ENCODE measurements around the gene CACNA1H. TPM values are rescaled to one million over a fixed set of nuclear protein-coding genes. Genes with fewer than 3 reads are reported as not detected.
"Not testable (repeated sequence)": the region's sequence is repeated elsewhere in the genome, so short reads cannot be mapped to it uniquely, and the experiment has no call there.

CACNA1H gene
- total and polyA plus RNA-seq, 2 of the 8 experiments (the other 6 are each of a cell fraction or from before 2014, with no cell fraction given), result 14.0 to 28.7 TPM

- CTCF ChIA-PET (ENCODE audit: partially characterized antibody); H2AK5ac ChIP-seq (ENCODE audit: low read depth, low read length); H3K79me2 ChIP-seq (ENCODE audit: control insufficient read depth in 1 of 2, insufficient read depth in 2 of 2, low read length in 2 of 2); H3K4me2 ChIP-seq (ENCODE audit: insufficient read depth in 1 of 2, low read depth in 2 of 2, low read length in 2 of 2); H4K5ac ChIP-seq (ENCODE audit: insufficient read length, low read depth, low read length); FAIRE-seq; H2BK5ac ChIP-seq (ENCODE audit: low read depth, low read length); H2BK12ac ChIP-seq (ENCODE audit: low read depth, low read length); H3K23me2 ChIP-seq (ENCODE audit: low read depth, low read length); H4K8ac ChIP-seq (ENCODE audit: extremely low read depth, insufficient read depth, low read length); H3K79me1 ChIP-seq (ENCODE audit: low read depth, low read length); H4K91ac ChIP-seq (replicated peaks; ENCODE audit: insufficient read length, low read length); H3K56ac ChIP-seq (replicated peaks; ENCODE audit: insufficient read length, low read depth, low read length); POLR2A ChIA-PET (ENCODE audit: partially characterized antibody); H2BK20ac ChIP-seq (ENCODE audit: low read length); H3K4me1 ChIP-seq (replicated peaks in 1 of 4; ENCODE audit: control insufficient read depth in 3 of 4, insufficient read depth in 4 of 4, low read length in 3 of 4); H3K23ac ChIP-seq (ENCODE audit: insufficient read length); H3K4ac ChIP-seq (replicated peaks; ENCODE audit: insufficient read length, low read depth, low read length); H3K14ac ChIP-seq (ENCODE audit: insufficient read length); H3K27ac ChIP-seq (ENCODE audit: low read depth, low read length); H3K9ac ChIP-seq (replicated peaks in 1 of 4; ENCODE audit: extremely low read depth in 1 of 4, low read depth in 3 of 4, low read length in 3 of 4); H2BK15ac ChIP-seq (ENCODE audit: low read length); H3K36me3 ChIP-seq (ENCODE audit: control insufficient read depth in 2 of 4, insufficient read depth in 4 of 4, low read length in 3 of 4); DNase-seq (ENCODE audit: low read depth in 1 of 2, low spot score in 2 of 2); H4K20me1 ChIP-seq (replicated peaks in 1 of 2; ENCODE audit: control insufficient read depth in 1 of 2, insufficient read depth in 2 of 2, low read length in 2 of 2); H3K9me3 ChIP-seq (ENCODE audit: insufficient read depth in 2 of 2, low read depth in 1 of 2, low read length in 1 of 2); H3K4me3 ChIP-seq (ENCODE audit: extremely low read depth in 1 of 4, insufficient read depth in 2 of 4, low read depth in 3 of 4, low read length in 4 of 4); H2AFZ ChIP-seq (ENCODE audit: low read length); H3K27me3 ChIP-seq (replicated peaks in 1 of 4; ENCODE audit: control insufficient read depth in 3 of 4, extremely low read depth in 1 of 4, insufficient read depth in 3 of 4, low read length in 3 of 4); H2BK120ac ChIP-seq (replicated peaks; ENCODE audit: low read depth, low read length); H3K18ac ChIP-seq (ENCODE audit: extremely low read depth, low read length): not testable (repeated sequence)
- 56% methylated on average over 3 of the region's 7 CpGs; no CpG with 5 or more reads in 1 of the 2 experiments for WGBS, 2 experiments (ENCODE audit: extremely low coverage in 1 of 2, insufficient coverage in 1 of 2, insufficient read length in 1 of 2, insufficient replicate concordance in 2 of 2, low coverage in 1 of 2, low lambda C conversion rate in 2 of 2, missing lambda C conversion rate in 1 of 2)
Measured at GRCh38 chr16:1228227-1228626, 75.3 kb downstream of the CACNA1H start.

GRCh38 chr16:1229476-1229875 is 76.6 kb downstream of the CACNA1H start:
- H3K79me1 ChIP-seq (ENCODE audit: low read depth, low read length); H3K9me3 ChIP-seq (ENCODE audit: insufficient read depth in 2 of 2, low read depth in 1 of 2, low read length in 1 of 2); H3K14ac ChIP-seq (ENCODE audit: insufficient read length); H3K23ac ChIP-seq (ENCODE audit: insufficient read length); H4K5ac ChIP-seq (ENCODE audit: insufficient read length, low read depth, low read length); FAIRE-seq; H3K27ac ChIP-seq (ENCODE audit: low read depth, low read length); H2BK20ac ChIP-seq (ENCODE audit: low read length); H3K4me2 ChIP-seq (ENCODE audit: insufficient read depth in 1 of 2, low read depth in 2 of 2, low read length in 2 of 2); H2BK120ac ChIP-seq (replicated peaks; ENCODE audit: low read depth, low read length); H3K23me2 ChIP-seq (ENCODE audit: low read depth, low read length); DNase-seq (ENCODE audit: low read depth in 1 of 2, low spot score in 2 of 2); H3K4me1 ChIP-seq (replicated peaks in 1 of 4; ENCODE audit: control insufficient read depth in 3 of 4, insufficient read depth in 4 of 4, low read length in 3 of 4); H2BK15ac ChIP-seq (ENCODE audit: low read length); H3K79me2 ChIP-seq (ENCODE audit: control insufficient read depth in 1 of 2, insufficient read depth in 2 of 2, low read length in 2 of 2); H2BK12ac ChIP-seq (ENCODE audit: low read depth, low read length); H4K8ac ChIP-seq (ENCODE audit: extremely low read depth, insufficient read depth, low read length); H3K36me3 ChIP-seq (ENCODE audit: control insufficient read depth in 2 of 4, insufficient read depth in 4 of 4, low read length in 3 of 4); H3K56ac ChIP-seq (replicated peaks; ENCODE audit: insufficient read length, low read depth, low read length); H3K9ac ChIP-seq (replicated peaks in 1 of 4; ENCODE audit: extremely low read depth in 1 of 4, low read depth in 3 of 4, low read length in 3 of 4); H2AK5ac ChIP-seq (ENCODE audit: low read depth, low read length); CTCF ChIA-PET (ENCODE audit: partially characterized antibody); H2AFZ ChIP-seq (ENCODE audit: low read length); H3K4ac ChIP-seq (replicated peaks; ENCODE audit: insufficient read length, low read depth, low read length); H3K27me3 ChIP-seq (replicated peaks in 1 of 4; ENCODE audit: control insufficient read depth in 3 of 4, extremely low read depth in 1 of 4, insufficient read depth in 3 of 4, low read length in 3 of 4); H4K20me1 ChIP-seq (replicated peaks in 1 of 2; ENCODE audit: control insufficient read depth in 1 of 2, insufficient read depth in 2 of 2, low read length in 2 of 2); H4K91ac ChIP-seq (replicated peaks; ENCODE audit: insufficient read length, low read length); H2BK5ac ChIP-seq (ENCODE audit: low read depth, low read length); H3K18ac ChIP-seq (ENCODE audit: extremely low read depth, low read length); H3K4me3 ChIP-seq (ENCODE audit: extremely low read depth in 1 of 4, insufficient read depth in 2 of 4, low read depth in 3 of 4, low read length in 4 of 4); POLR2A ChIA-PET (ENCODE audit: partially characterized antibody): not testable (repeated sequence)
- 86% methylated on average over 7 of the region's 13 CpGs; no CpG with 5 or more reads in 1 of the 2 experiments for WGBS, 2 experiments (ENCODE audit: extremely low coverage in 1 of 2, insufficient coverage in 1 of 2, insufficient read length in 1 of 2, insufficient replicate concordance in 2 of 2, low coverage in 1 of 2, low lambda C conversion rate in 2 of 2, missing lambda C conversion rate in 1 of 2)
